ENCODE data around the gene RAD9B. TPM values are rescaled to one million over a fixed set of nuclear protein-coding genes. Genes with fewer than 3 reads are reported as not detected.

Gene RAD9B
- total and polyA plus RNA-seq, 2 donors (not counting 1 experiment from before 2014, with no cell fraction given) = 0.40 to 0.50 TPM

GRCh38 chr12:110548678-110549077, 46.5 kb downstream of the RAD9B start:
- Histone ChIP-seq H3K4me2 (ENCODE audit: extremely low read depth, insufficient read depth, low read length) (no peak overlapping the region), H3K27ac (ENCODE audit: insufficient read depth, low read length) (no peak overlapping the region), H3K79me2 (ENCODE audit: control insufficient read depth, insufficient read depth, low read length) (peaks cover 3% of the 10 kb centered on the region), H3K27me3 (ENCODE audit: control insufficient read depth, insufficient read depth, low read length) (no peaks in the 10 kb centered on the region), H2AFZ (ENCODE audit: low read length) (no peak overlapping the region), H3K9ac (ENCODE audit: insufficient read depth, low read length) (no peak overlapping the region), H3K4me1 (ENCODE audit: control insufficient read depth, extremely low read depth, insufficient read depth, low read length) (peaks cover 13% of the 10 kb centered on the region), H4K20me1 (ENCODE audit: control insufficient read depth, extremely low read depth, insufficient read depth, low read length) (no peaks in the 10 kb centered on the region), H3K36me3 (ENCODE audit: control insufficient read depth, insufficient read depth, low read length) (no peaks in the 10 kb centered on the region), H3K9me3 (ENCODE audit: control insufficient read depth, insufficient read depth, low read depth, low read length) (no peaks in the 10 kb centered on the region), H3K4me3 (replicated peaks in 1 of 4; ENCODE audit: control extremely low read depth in 1 of 4, insufficient read depth in 1 of 4, low read depth in 3 of 4, low read length in 4 of 4) (no peak overlapping the region)
- peak; percentile 41 to 43 for DNase-seq (ENCODE audit: low read depth in 2 of 2)
- TF ChIP-seq CTCF (conservative IDR thresholded peaks at IDR 0.05 in 1 of 2, IDR thresholded peaks at IDR 0.05 in 1 of 2; ENCODE audit: low read depth in 1 of 2, low read length in 2 of 2) = no peak
- TF ChIP-seq EZH2 (IDR thresholded peaks at IDR 0.05; ENCODE audit: low read length, missing control alignments) = no peak

DNA sequence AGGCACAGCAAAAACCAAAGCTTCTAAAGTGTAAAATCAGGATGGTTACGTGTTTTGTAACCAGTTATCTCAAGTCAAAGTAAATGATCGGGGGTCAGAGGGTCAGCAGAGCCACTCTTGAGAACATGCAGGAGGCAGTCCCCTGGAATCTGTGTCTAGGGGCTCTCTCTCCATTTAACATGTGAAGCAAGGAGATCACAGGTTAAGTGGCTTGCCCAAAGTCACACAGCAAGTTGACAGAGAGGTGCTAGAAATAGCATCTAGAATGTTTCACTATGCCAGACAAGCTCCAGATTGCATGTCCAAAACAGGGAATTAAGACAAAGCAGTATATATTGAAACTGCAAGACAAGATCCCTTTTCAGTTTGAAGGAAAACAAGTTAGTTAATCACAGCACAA, 47.6 kb downstream of the RAD9B start:
- H4K20me1 ChIP-seq (ENCODE audit: control insufficient read depth, extremely low read depth, insufficient read depth, low read length) = no peaks in the 10 kb centered on the region
- peaks cover 11% of the 10 kb centered on the region for H3K79me2 ChIP-seq (ENCODE audit: control insufficient read depth, insufficient read depth, low read length)
- no peak overlapping the region for H3K27ac ChIP-seq (ENCODE audit: insufficient read depth, low read length)
- no peaks in the 10 kb centered on the region for H3K27me3 ChIP-seq (ENCODE audit: control insufficient read depth, insufficient read depth, low read length)
- H3K4me1 ChIP-seq (ENCODE audit: control insufficient read depth, extremely low read depth, insufficient read depth, low read length) = peaks cover 13% of the 10 kb centered on the region
- H3K4me3 ChIP-seq (replicated peaks in 1 of 4; ENCODE audit: control extremely low read depth in 1 of 4, insufficient read depth in 1 of 4, low read depth in 3 of 4, low read length in 4 of 4) = no peak overlapping the region
- TF ChIP-seq EZH2 (IDR thresholded peaks at IDR 0.05; ENCODE audit: low read length, missing control alignments) = no peak
- TF ChIP-seq CTCF (conservative IDR thresholded peaks at IDR 0.05 in 1 of 2, IDR thresholded peaks at IDR 0.05 in 1 of 2; ENCODE audit: low read depth in 1 of 2, low read length in 2 of 2) = no peak
- H2AFZ ChIP-seq (ENCODE audit: low read length) = no peak overlapping the region
- H3K4me2 ChIP-seq (ENCODE audit: extremely low read depth, insufficient read depth, low read length) = no peak overlapping the region
- H3K9me3 ChIP-seq (ENCODE audit: control insufficient read depth, insufficient read depth, low read depth, low read length) = no peaks in the 10 kb centered on the region
- no peak for DNase-seq (ENCODE audit: low read depth in 2 of 2)
- no peaks in the 10 kb centered on the region for H3K36me3 ChIP-seq (ENCODE audit: control insufficient read depth, insufficient read depth, low read length)
- no peak overlapping the region for H3K9ac ChIP-seq (ENCODE audit: insufficient read depth, low read length)

GRCh38 chr12:110550981-110551380, 48.9 kb downstream of the RAD9B start:
- no peaks in the 10 kb centered on the region for H4K20me1 ChIP-seq (ENCODE audit: control insufficient read depth, extremely low read depth, insufficient read depth, low read length)
- no peaks in the 10 kb centered on the region for H3K27me3 ChIP-seq (ENCODE audit: control insufficient read depth, insufficient read depth, low read length)
- no peak overlapping the region for H2AFZ ChIP-seq (ENCODE audit: low read length)
- peaks cover 13% of the 10 kb centered on the region for H3K4me1 ChIP-seq (ENCODE audit: control insufficient read depth, extremely low read depth, insufficient read depth, low read length)
- H3K4me3 ChIP-seq (replicated peaks in 1 of 4; ENCODE audit: control extremely low read depth in 1 of 4, insufficient read depth in 1 of 4, low read depth in 3 of 4, low read length in 4 of 4) = no peak overlapping the region
- H3K36me3 ChIP-seq (ENCODE audit: control insufficient read depth, insufficient read depth, low read length) = no peaks in the 10 kb centered on the region
- H3K79me2 ChIP-seq (ENCODE audit: control insufficient read depth, insufficient read depth, low read length) = peaks cover 13% of the 10 kb centered on the region
- DNase-seq (ENCODE audit: low read depth in 2 of 2) = no peak
- H3K9ac ChIP-seq (ENCODE audit: insufficient read depth, low read length) = no peak overlapping the region
- H3K9me3 ChIP-seq (ENCODE audit: control insufficient read depth, insufficient read depth, low read depth, low read length) = no peaks in the 10 kb centered on the region
- no peak overlapping the region for H3K4me2 ChIP-seq (ENCODE audit: extremely low read depth, insufficient read depth, low read length)
- H3K27ac ChIP-seq (ENCODE audit: insufficient read depth, low read length) = no peak overlapping the region
- TF ChIP-seq EZH2 (IDR thresholded peaks at IDR 0.05; ENCODE audit: low read length, missing control alignments) = no peak
- TF ChIP-seq CTCF (conservative IDR thresholded peaks at IDR 0.05 in 1 of 2, IDR thresholded peaks at IDR 0.05 in 1 of 2; ENCODE audit: low read depth in 1 of 2, low read length in 2 of 2) = no peak

Other genes starting within 250 kb of the RAD9B start
- 119 and 151 TPM in 2 replicates for gene ATP2A2, start 221.1 kb upstream of the RAD9B start, total RNA-seq
- 203 and 216 TPM in 2 replicates for gene ATP2A2, start 221.1 kb upstream of the RAD9B start, polyA plus RNA-seq
- gene ANAPC7, start 98.6 kb upstream of the RAD9B start, total RNA-seq = 44.9 and 49.5 TPM in 2 replicates
- 48.7 and 55.2 TPM in 2 replicates for gene ANAPC7, start 98.6 kb upstream of the RAD9B start, polyA plus RNA-seq
- gene ARPC3, start 52.0 kb upstream of the RAD9B start, total RNA-seq = 136 and 169 TPM in 2 replicates
- 81.1 and 87.4 TPM in 2 replicates for gene ARPC3, start 52.0 kb upstream of the RAD9B start, polyA plus RNA-seq
- gene GPN3, start 34.1 kb upstream of the RAD9B start, total RNA-seq = 8.9 and 9.2 TPM in 2 replicates
- gene GPN3, start 34.1 kb upstream of the RAD9B start, polyA plus RNA-seq = 28.9 and 29.7 TPM in 2 replicates
- gene FAM216A, start 33.5 kb upstream of the RAD9B start, total RNA-seq = 14.9 and 16.5 TPM in 2 replicates
- gene FAM216A, start 33.5 kb upstream of the RAD9B start, polyA plus RNA-seq = 20.2 and 28.3 TPM in 2 replicates
- 44.7 and 52.2 TPM in 2 replicates for gene VPS29, start 220 bp upstream of the RAD9B start, total RNA-seq
- 172 and 210 TPM in 2 replicates for gene VPS29, start 220 bp upstream of the RAD9B start, polyA plus RNA-seq
- gene PPTC7, start 81.0 kb downstream of the RAD9B start, total RNA-seq = 4.9 and 6.9 TPM in 2 replicates
- 9.4 and 12.5 TPM in 2 replicates for gene PPTC7, start 81.0 kb downstream of the RAD9B start, polyA plus RNA-seq
- gene TCTN1, start 111.8 kb downstream of the RAD9B start, total RNA-seq = 24.9 and 27.4 TPM in 2 replicates
- gene TCTN1, start 111.8 kb downstream of the RAD9B start, polyA plus RNA-seq = 20.3 and 25.0 TPM in 2 replicates
- 5.9 and 7.4 TPM in 2 replicates for gene HVCN1, start 186.8 kb downstream of the RAD9B start, total RNA-seq
- 3.6 and 3.8 TPM in 2 replicates for gene HVCN1, start 186.8 kb downstream of the RAD9B start, polyA plus RNA-seq
- gene PPP1CC, start 240.6 kb downstream of the RAD9B start, total RNA-seq = 98.9 and 112 TPM in 2 replicates
- 110 and 125 TPM in 2 replicates for gene PPP1CC, start 240.6 kb downstream of the RAD9B start, polyA plus RNA-seq